Coronary artery (tissue), 2 donors: ENCODE data around the gene SEPTIN6.

ENCODE experiments used
- DNase-seq: peaks from one replicate; pipeline ENCODE4 v3.0.0-alpha.2; 2017; ENCODE audit warnings: low spot score
- H3K27ac ChIP-seq, 2 donors: fragments of 200-600 bp; sonication (generic); one replicate each; pipeline ENCODE4 v1.5.1; 2016 to 2019
- H3K4me3 ChIP-seq: fragments of 200-600 bp; sonication (generic); 2 replicates; pipeline ENCODE4 v1.5.1; 2016; ENCODE audit warnings: mild to moderate bottlenecking, moderate library complexity
- TF ChIP-seq, protein P1 (sequence below): fragments of 200-600 bp; sonication (generic); IDR thresholded peaks from one replicate; pipeline ENCODE4 v1.5.1; 2019; ENCODE audit warnings: antibody characterized with exemption

The SEPTIN6 gene

DNA sequence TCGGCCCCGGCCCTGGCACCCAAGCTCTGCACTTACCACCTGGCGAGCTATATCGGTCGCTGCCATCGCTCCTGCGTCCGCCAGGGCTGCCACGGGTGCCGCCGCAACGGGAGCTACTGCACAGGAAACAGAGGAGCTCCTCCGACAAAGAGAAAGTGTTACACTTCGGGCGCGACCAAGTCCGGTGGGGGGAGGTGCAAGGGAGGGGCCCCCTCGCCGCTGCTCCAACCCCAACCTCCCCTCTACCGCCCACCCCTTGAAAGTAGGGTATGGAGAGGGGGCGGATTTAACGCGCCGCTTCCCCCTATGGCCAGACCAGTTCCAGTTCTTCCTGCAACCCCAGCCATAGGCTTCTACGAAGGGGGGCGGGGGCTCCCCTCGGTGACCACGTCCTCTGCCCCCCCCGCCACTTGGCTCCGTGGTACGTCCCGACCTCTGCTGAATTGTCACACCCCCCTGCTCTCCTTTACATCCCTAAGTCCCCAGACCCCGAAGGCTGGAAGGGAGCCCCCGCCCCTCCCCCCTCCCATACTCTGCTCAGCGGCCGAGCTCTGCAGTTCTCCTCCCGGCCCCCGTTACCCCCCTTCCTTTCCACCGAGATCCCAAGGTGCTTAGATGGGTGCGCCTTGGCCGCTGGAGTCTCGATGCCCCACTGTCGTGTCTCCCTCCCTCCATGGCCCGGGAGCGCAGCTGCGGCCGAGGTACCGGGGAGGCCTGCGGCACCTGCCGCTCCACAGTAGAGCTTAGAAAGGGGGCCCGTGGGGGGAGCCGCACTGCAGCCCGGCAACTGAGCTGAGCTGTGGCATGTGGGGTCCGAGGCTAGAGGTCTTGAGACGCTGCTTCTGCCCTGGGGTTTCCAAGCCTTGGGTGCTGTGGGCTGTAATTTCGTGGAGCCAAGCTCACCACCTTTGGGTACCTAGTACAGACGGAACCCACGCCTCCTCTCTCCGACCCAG is at the start of gene SEPTIN6:
TSS of gene SEPTIN6 (minus strand) at position 129 of the 956 bp plus-strand sequence. CDS start at position 66, 63 bp downstream.
- DNase-seq = peak; percentile 84
- TF ChIP-seq, protein P1, sequence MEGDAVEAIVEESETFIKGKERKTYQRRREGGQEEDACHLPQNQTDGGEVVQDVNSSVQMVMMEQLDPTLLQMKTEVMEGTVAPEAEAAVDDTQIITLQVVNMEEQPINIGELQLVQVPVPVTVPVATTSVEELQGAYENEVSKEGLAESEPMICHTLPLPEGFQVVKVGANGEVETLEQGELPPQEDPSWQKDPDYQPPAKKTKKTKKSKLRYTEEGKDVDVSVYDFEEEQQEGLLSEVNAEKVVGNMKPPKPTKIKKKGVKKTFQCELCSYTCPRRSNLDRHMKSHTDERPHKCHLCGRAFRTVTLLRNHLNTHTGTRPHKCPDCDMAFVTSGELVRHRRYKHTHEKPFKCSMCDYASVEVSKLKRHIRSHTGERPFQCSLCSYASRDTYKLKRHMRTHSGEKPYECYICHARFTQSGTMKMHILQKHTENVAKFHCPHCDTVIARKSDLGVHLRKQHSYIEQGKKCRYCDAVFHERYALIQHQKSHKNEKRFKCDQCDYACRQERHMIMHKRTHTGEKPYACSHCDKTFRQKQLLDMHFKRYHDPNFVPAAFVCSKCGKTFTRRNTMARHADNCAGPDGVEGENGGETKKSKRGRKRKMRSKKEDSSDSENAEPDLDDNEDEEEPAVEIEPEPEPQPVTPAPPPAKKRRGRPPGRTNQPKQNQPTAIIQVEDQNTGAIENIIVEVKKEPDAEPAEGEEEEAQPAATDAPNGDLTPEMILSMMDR = no peak
- peak within 1 kb of the TSS; percentile 1 to 85 for H3K27ac ChIP-seq
- peak within 1 kb of the TSS; percentile 86 for H3K4me3 ChIP-seq

- Histone ChIP-seq H3K4me3 (no peak overlapping the region), H3K27ac (no peak overlapping the region)
- no peak for DNase-seq
- TF ChIP-seq, protein P1 = no peak
Measured at GRCh38 chrX:119738742-119739141, 45.8 kb upstream of the SEPTIN6 start.

- TF ChIP-seq, protein P1 = no peak
- DNase-seq = no peak
- no peak overlapping the region for H3K27ac ChIP-seq
- no peak overlapping the region for H3K4me3 ChIP-seq
Measured at GRCh38 chrX:119736206-119736764, 43.3 kb upstream of the SEPTIN6 start.

DNA sequence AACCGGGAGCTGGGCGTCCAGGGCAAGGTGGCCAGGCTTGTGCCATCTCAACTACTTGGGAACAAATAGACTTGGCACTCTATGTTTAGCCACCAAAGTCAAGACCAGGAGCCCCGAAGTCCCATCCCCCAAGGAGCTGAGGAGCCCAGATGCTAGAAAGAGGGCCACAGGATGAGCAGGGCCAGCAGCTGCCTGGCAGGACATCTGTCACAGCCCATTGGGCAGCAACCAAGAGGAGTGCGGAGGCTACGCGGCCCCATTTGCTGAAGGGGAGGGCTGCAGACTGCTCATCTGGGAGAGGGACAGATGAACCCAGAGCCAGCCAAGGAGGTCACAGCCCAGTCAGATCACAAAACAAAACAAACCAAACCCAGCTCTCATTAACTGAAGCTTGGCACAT is 42.5 kb upstream of the SEPTIN6 start:
- H3K4me3 ChIP-seq = no peak overlapping the region
- no peak for DNase-seq
- TF ChIP-seq, protein P1 = no peak
- H3K27ac ChIP-seq = no peak overlapping the region

DNA sequence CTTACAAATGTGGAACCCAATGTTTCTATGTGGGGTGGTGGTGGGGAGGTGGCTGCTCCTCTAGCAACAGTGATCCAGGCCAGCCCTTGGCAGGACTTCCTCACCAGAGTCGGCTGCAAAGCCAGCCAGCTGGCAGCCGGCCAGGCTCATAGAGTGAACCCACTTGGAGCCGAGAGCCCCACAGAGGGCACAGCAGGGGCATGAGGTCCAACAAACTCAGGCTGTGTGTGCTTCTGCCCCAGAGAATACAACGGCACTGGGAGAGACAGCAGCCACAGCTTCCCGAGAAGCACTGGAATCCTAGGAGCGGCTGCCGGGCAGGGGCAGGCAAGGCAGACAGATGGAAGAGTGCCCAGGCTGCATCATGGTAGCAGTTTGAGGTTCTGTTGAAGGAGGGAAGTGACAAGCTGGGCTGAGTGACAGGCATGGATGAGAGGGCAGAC is 42.0 kb upstream of the SEPTIN6 start:
- DNase-seq = no peak
- TF ChIP-seq, protein P1 = no peak
- Histone ChIP-seq H3K27ac (peak overlapping the region in 1 of 2 donors; percentile 28), H3K4me3 (no peak overlapping the region)

DNA sequence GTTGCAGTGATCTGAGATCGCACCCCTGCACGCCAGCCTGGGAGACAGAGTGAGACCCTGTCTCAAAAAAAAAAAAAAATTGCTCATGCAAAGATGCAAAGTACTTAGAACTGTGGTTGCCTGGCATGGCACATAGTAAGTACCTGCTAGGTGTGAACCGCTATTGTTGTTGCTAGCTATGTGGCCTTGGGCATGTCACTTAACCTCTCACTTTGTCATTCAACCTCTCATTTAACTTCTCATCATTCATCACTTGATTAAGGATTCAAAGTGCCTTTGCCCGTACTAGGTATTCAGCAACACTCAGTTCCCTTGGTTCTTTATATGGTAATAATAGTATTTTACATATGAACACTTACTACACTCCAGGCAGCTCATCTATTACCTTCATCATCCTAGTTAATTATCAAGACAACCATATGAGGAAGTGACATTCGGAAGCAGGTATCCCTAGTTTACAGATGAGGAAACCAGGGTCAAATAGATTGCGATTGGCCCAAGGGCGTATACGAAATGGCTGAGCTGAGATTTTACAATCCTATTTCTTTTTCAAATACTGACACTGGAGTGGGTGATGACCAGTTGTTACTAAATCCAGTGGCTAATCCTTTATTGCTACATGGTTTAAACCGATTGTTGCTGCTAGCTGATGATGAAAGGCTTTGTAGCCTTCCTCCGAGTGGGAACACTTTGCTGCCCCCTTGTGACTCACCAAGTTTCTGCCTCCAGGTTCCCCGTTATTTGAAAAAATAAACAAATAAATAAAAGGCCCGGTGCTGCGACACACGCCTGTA is 36.6 kb upstream of the SEPTIN6 start:
- DNase-seq = no peak
- TF ChIP-seq, protein P1 = no peak
- Histone ChIP-seq H3K4me3 (no peak overlapping the region), H3K27ac (no peak overlapping the region)
